Stimulated activated CD8-positive, alpha-beta memory T cell treated with anti-CD3 and anti-CD28 coated beads, Interleukin-12 subunit alpha, Interleukin-12 subunit beta, amount 100 ng/mL, for 24 hours (primary cell): ENCODE results near the gene KCP.
"Not testable (repeated sequence)": the region's sequence is repeated elsewhere in the genome, so short reads cannot be mapped to it uniquely, and the experiment has no call there.

Experiments used
- DNase-seq: peaks from one replicate; pipeline ENCODE4 v3.0.0-alpha.2; 2020; ENCODE audit errors: extremely low read depth

The KCP gene

GRCh38 chr7:128910569-128910945 is at the start of gene KCP:
Gene KCP (minus strand): TSS chr7:128910709. CDS start chr7:128910676, 33 bp downstream.
- no peak for DNase-seq

GRCh38 chr7:128959296-128959695 is 48.8 kb upstream of the KCP start:
- DNase-seq, result no peak

GRCh38 chr7:128955981-128956380 is 45.5 kb upstream of the KCP start:
- DNase-seq, result no peak

- DNase-seq, result no peak
Observed at GRCh38 chr7:128954830-128955802, 44.6 kb upstream of the KCP start.

- DNase-seq, result no peak
Observed at GRCh38 chr7:128954150-128954549, 43.6 kb upstream of the KCP start.

GRCh38 chr7:128951296-128951695 is 40.8 kb upstream of the KCP start:
- DNase-seq, result no peak

GRCh38 chr7:128948976-128949760 is 38.7 kb upstream of the KCP start:
- DNase-seq, result no peak

- DNase-seq, result no peak
Observed at GRCh38 chr7:128948312-128948973, 37.9 kb upstream of the KCP start.

GRCh38 chr7:128947854-128948253 is 37.3 kb upstream of the KCP start:
- no peak for DNase-seq

- no peak for DNase-seq
Observed at GRCh38 chr7:128946936-128947830, 36.7 kb upstream of the KCP start.

GRCh38 chr7:128945668-128946366 is 35.3 kb upstream of the KCP start:
- no peak for DNase-seq

- no peak for DNase-seq
Observed at GRCh38 chr7:128944487-128945236, 34.2 kb upstream of the KCP start.

- not testable (repeated sequence) for DNase-seq
Observed at GRCh38 chr7:128943251-128943650, 32.7 kb upstream of the KCP start.

GRCh38 chr7:128941946-128942526 is 31.5 kb upstream of the KCP start:
- DNase-seq, result no peak

- DNase-seq, result no peak
Observed at GRCh38 chr7:128941323-128941890, 30.9 kb upstream of the KCP start.

- DNase-seq, result no peak
Observed at GRCh38 chr7:128940494-128941322, 30.2 kb upstream of the KCP start.

GRCh38 chr7:128939861-128940410 is 29.4 kb upstream of the KCP start:
- DNase-seq, result no peak
